GDM1 (cell line): Measurements from ENCODE around the gene ADAM12.
"Not testable (repeated sequence)": the region's sequence is repeated elsewhere in the genome, so short reads cannot be mapped to it uniquely, and the experiment has no call there.

Experiments
- DNase-seq: peaks from one replicate; lab custom pipeline; 2025; lab: John Stamatoyannopoulos, UW

ADAM12 gene

GRCh38 chr10:126402721-126403695, 14.7 kb upstream of the ADAM12 start:
- no peak for DNase-seq

- DNase-seq = no peak
These were observed 12.4 kb upstream of the ADAM12 start for GRCh38 chr10:126400641-126401040.

DNA sequence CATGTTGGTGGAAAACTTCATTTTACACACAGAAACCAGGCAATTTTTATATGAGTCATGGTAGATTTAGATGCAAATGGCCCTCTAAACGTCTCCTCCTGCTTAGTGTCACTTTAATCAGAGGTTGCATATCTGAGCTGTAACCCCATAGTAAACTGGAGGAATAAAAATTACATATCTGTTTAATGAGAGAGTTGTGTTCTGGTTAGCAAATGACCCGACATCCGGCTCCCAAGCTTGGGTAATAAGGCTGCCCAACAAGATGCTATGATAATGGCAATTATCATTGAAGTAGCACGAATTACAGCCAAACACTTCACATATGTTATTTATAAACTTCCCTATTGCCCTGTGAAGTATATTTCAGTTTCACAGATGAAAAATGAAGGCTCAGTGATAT, 10.6 kb upstream of the ADAM12 start:
- no peak for DNase-seq

GRCh38 chr10:126398383-126398743, 10.1 kb upstream of the ADAM12 start:
- DNase-seq = no peak

DNA sequence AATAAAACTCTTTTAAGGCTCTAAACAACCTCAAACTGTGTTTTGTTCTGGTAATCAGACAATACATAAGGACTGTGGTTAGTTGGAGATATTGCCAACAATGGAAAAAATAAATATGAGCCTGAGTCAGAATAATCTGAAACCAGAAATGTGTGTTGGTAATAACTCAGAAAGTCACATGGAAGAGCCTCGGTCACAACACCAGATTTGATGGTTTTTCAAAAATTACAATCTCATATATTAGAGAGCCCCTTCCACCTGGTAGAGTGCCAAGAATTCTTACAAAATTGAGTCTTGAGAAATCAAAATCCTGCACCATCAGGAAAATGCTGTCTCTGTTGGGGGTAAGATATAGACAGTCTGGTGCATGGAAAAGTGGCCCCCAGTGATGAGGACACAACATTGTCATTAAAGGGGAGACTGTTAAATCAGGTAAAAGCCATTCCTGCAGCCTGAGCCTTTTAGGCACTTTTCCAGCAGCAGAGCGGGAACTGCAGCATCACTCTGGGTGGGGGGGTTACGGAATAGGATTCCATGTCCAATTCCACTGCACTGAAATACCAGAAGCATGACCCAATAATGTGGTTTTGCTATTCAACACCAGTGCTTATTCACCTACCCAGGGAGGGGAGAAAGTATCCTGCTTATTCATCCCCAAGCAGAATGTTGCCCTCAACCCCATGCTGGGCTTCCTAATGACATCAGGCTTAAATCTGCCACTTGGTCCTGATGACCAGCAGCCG, 9.5 kb upstream of the ADAM12 start:
- no peak for DNase-seq

- DNase-seq = no peak
These were observed 8.9 kb upstream of the ADAM12 start for GRCh38 chr10:126397156-126397555.

GRCh38 chr10:126394948-126395347, 6.7 kb upstream of the ADAM12 start:
- no peak for DNase-seq

DNA sequence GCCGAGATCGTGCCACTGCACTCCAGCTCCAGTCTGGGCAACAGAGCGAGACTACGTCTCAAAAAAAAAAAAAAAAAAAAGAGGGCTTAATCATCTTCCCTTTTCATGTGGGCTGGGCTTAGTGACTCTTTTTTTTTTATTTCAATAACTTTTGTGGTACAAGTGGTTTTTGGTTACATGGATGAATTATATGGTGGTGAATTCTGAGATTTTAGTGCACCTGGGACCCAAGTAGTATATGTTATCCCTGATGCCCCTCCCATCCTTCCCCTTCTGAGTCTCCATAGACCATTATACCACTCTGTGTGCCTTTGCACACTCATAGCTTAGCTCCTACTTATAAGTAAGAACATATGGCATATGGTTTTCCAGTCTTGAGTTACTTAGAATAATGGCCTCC, 4.8 kb upstream of the ADAM12 start:
- no peak for DNase-seq

GRCh38 chr10:126392469-126392868, 4.2 kb upstream of the ADAM12 start:
- no peak for DNase-seq

DNA sequence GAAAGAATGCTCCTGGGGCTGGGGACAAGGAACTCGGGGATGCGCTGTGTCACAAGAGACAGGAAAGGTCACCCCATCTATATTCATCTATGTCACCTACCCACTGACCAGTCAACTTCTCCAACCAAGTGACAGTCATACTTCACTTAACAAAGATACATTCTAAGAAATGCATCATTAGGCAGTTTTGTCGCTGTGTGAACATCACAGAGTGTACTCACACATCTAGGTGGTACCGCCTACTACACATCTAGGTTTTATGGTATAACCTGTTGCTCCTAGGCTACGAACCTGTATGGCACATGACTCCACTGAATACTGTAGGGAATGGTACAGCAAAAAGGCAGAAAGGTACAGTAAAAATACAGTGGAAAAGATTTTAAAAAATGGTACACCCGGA, 3.8 kb upstream of the ADAM12 start:
- no peak for DNase-seq

- DNase-seq = no peak
These were observed 3.1 kb upstream of the ADAM12 start for GRCh38 chr10:126391192-126391885.

DNA sequence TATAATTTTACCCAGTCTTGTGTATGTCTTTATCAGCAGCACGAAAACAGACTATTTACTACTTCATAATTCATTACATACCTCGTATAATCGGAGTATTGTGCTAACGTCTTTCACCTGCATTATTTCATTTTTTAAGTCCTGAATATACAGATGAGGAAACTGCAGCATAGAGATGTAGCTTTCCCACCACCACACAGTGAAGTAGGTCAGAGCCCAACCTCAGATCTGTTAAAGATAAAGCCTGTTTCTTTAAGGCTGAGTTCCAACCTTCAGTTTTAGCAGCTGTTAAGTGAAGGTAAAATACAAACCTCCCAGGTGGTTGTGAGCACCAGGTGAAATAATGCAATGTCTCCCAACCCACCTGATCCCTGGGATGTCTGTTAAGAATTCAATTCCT, 2.0 kb upstream of the ADAM12 start:
- no peak for DNase-seq

GRCh38 chr10:126387041-126387921, 996 bp downstream of the ADAM12 start:
- DNase-seq = peak; percentile 4

DNA sequence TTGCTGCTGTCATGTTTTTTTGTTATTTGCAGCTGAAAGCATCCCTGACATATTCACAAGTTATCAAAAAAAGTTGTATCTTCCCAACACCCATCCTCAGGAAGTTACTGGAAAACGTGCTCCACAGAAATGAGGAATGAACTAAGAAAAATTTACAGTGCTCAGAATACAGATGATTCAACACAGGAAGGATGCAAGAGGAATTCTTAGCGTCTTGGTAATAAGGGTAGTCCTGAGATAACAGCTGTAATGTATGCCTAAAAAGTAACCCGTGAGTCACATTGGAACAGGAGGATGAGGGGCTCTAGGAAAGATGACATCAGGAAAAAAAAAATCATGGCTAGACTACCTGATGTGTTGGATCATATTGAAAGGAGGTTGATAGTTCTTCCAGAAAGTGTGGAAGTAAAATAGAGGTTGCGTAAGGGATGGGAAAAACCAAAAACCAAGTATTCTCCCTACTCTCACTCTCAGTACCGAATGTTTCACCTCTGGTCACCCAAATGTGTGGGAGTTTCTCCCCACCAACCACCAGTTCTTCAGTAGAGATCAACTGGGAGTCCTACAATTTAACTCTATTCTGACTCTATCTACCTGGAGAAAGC, 3.9 kb downstream of the ADAM12 start:
- no peak for DNase-seq

DNA sequence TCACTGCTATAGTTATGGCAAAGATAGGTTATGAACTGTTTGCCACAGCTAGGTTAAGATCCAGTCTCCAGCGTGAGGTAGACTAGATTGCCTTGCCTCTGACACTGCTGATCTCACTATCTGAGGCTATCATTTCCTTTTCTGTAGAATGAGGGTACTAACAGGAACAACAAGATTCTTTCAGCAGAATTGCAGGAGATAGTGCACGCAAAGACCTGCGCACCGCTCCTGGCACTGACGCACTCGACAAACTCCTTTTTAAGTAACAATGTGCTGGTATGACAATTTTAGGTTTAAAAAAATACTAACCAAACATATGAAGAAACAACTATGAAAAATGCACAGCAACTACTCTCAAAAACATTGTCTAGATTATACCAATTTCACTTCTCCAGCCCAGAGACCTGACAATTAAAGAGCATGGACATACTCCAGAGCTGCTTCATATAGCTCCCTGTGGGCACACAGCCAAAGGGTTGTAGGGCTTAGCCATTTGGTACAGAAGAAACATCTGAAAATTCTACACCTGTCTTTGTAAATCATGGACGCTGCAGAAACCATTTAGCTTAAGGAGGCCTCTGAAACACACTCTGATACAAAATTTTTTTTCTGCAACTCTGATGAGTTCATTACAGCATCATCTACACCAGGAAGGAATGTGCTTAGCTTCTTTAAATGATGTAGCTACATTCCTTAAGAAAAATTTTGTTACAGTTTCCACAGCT, 7.8 kb downstream of the ADAM12 start:
- DNase-seq = no peak

DNA sequence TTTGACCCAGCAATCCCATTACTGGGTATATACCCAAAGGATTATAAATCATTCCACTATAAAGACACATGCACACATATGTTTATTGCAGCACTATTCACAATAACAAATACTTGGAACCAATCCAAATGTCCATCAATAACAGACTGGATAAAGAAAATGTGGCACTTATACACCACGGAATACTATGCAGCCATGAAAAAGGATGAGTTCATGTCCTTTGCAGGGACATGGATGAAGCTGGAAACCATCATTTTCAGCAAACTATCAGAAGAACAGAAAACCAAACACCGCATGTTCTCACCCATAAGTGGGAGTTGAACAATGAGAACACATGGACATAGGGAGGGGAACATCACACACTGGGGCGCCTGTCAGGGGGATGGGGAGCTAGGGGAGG, 9.1 kb downstream of the ADAM12 start:
- DNase-seq = not testable (repeated sequence)

GRCh38 chr10:126376956-126377355, 11.3 kb downstream of the ADAM12 start:
- no peak for DNase-seq

- no peak for DNase-seq
These were observed 12.2 kb downstream of the ADAM12 start for GRCh38 chr10:126375926-126376554.

GRCh38 chr10:126375299-126375698, 13.0 kb downstream of the ADAM12 start:
- DNase-seq = no peak

GRCh38 chr10:126374435-126374834, 13.8 kb downstream of the ADAM12 start:
- DNase-seq = no peak
